ENCODE measurements around the gene HIPK3.

HIPK3 gene

DNA sequence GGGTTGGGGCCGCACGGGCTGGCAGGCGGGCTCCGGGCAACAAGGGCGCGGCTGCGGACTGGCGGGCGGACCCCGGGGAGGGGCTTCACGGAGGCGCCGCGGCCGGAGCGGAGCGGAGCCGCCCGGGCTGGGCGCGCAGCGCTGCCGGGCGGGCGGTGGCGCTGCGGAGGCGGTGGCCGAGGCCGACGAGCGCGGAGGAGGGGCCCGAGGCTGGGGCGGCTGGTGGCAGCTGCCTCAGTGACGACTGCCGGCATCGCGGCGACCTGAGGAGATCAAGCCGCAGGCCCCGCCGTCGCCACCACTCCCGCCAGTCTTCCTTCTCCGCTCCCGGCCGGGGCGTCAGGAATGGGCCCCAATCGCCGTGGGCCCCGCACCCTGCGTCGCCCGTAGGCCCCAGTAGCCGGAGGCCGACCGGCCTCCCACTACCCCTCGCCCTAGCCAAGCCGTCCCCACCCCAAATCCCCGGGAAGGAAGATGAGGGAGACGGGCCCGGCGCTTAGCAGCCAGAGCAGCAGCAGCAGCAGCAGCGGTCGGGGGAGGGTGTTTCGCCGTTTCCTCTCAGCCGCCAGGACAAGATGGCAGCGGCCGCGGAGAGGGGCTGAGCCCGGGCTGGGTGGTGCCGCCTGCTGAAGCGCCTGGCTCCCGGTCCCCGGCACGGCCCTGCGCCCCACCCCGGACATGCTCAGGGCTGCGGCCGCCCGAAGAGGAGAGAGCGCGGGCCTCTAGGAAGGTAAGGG lies at the start of gene HIPK3:
Gene HIPK3 (plus strand): TSS at position 222 of the 737 bp plus-strand sequence.
- peak; percentile 9 for TF ChIP-seq CTCF (IDR thresholded peaks at IDR 0.05; ENCODE audit: low read depth, low read length)
- in situ Hi-C loops (cut with HindIII; ENCODE audit: low sequenced_read_pairs), result no loop called here
- H3K4me3 ChIP-seq (ENCODE audit: low read depth, low read length), result peak within 1 kb of the TSS; percentile 93
- DNase-seq (ENCODE audit: low read depth, low spot score), result peak; percentile 70

DNA sequence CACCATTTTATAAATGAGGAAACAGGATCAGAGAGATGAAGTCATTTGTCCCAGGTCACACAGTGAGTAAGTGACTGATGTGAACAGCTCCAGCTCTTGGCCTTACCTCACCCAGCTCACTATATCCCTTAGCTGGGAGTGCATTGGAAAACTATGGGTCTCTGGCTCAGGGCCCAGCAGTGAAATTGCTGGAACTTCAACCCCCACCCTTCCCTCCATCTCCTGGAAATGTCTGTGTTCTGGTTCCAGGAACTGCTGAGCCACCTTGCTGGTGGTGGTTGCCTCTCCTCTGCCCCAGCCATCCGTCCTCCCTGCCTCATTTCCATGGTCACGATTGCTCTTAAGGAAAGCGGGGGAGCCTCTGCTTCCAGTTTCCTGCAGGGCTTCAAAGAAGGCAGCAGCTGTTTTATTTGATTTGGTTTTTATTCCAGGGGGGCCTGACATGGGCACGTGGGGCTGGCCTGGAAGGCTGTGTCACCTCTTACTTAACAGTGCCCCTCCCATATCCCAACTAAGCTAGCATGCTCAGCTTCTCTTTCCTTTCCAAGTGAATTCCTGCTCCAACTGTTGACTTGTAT lies 49.7 kb upstream of the HIPK3 start:
- in situ Hi-C loops (cut with HindIII; ENCODE audit: low sequenced_read_pairs), result no loop called here
- peak; percentile 5 for DNase-seq (ENCODE audit: low read depth, low spot score)
- no peak for TF ChIP-seq CTCF (IDR thresholded peaks at IDR 0.05; ENCODE audit: low read depth, low read length)
- H3K4me3 ChIP-seq (ENCODE audit: low read depth, low read length), result no peak overlapping the region

DNA sequence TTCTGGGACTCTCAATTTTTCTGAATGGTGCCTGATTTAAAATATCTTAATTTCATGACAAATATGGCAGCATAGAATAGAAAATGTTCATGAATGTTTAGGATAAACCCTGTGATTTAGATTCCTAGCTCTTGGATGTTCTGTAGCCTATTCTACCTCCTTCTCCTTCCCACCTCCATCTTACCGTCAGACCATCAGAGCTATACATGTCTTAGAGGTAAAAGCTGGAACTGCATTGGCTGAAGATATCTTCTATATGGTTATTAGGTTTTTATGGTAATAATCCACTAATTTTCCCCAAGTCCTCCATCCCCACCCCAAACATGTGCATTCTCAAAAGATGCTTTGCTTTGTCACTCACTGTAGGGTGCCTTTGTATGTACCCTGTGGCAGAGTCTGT lies 49.0 kb upstream of the HIPK3 start:
- no peak for DNase-seq (ENCODE audit: low read depth, low spot score)
- in situ Hi-C loops (cut with HindIII; ENCODE audit: low sequenced_read_pairs), result no loop called here
- H3K4me3 ChIP-seq (ENCODE audit: low read depth, low read length), result no peak overlapping the region
- TF ChIP-seq CTCF (IDR thresholded peaks at IDR 0.05; ENCODE audit: low read depth, low read length), result no peak

- no peak overlapping the region for H3K4me3 ChIP-seq (ENCODE audit: low read depth, low read length)
- in situ Hi-C loops (cut with HindIII; ENCODE audit: low sequenced_read_pairs), result no loop called here
- no peak for DNase-seq (ENCODE audit: low read depth, low spot score)
- no peak for TF ChIP-seq CTCF (IDR thresholded peaks at IDR 0.05; ENCODE audit: low read depth, low read length)
These were observed 46.0 kb upstream of the HIPK3 start for GRCh38 chr11:33211153-33211552.

GRCh38 chr11:33211580-33211979 lies 45.6 kb upstream of the HIPK3 start:
- in situ Hi-C loops (cut with HindIII; ENCODE audit: low sequenced_read_pairs), result no loop called here
- no peak overlapping the region for H3K4me3 ChIP-seq (ENCODE audit: low read depth, low read length)
- no peak for DNase-seq (ENCODE audit: low read depth, low spot score)
- TF ChIP-seq CTCF (IDR thresholded peaks at IDR 0.05; ENCODE audit: low read depth, low read length), result no peak

GRCh38 chr11:33214187-33214586 lies 43.0 kb upstream of the HIPK3 start:
- no peak for TF ChIP-seq CTCF (IDR thresholded peaks at IDR 0.05; ENCODE audit: low read depth, low read length)
- in situ Hi-C loops (cut with HindIII; ENCODE audit: low sequenced_read_pairs), result no loop called here
- H3K4me3 ChIP-seq (ENCODE audit: low read depth, low read length), result no peak overlapping the region
- DNase-seq (ENCODE audit: low read depth, low spot score), result peak; percentile 14

All from astrocyte of the spinal cord (primary cell).